DMS53 (cell line): ENCODE results near the gene ZBBX.
"Not testable (repeated sequence)": the region's sequence is repeated elsewhere in the genome, so short reads cannot be mapped to it uniquely, and the experiment has no call there.

Experiments used
- DNase-seq: peaks from one replicate; lab custom pipeline; 2025; lab: John Stamatoyannopoulos, UW

The ZBBX gene, protein sequence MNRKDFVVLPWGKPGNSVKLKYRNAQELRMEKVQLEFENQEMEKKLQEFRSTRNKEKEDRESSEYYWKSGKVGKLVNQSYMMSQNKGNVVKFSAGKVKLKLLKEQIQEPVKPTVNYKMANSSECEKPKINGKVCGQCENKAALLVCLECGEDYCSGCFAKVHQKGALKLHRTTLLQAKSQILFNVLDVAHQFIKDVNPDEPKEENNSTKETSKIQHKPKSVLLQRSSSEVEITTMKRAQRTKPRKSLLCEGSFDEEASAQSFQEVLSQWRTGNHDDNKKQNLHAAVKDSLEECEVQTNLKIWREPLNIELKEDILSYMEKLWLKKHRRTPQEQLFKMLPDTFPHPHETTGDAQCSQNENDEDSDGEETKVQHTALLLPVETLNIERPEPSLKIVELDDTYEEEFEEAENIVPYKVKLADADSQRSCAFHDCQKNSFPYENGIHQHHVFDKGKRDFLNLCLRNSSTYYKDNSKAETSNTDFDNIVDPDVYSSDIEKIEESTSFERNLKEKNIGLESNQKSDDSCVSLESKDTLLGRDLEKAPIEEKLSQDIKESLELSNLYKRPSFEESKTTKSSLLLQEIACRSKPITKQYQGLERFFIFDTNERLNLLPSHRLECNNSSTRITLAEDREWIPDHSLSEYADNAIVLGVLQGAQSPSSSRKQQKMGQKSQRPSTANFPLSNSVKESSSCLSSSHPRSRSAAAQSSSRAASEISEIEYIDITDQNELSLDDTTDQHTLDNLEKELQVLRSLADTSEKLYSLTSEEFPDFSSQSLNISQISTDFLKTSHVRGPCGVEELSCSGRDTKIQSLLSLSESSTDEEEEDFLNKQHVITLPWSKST

DNA sequence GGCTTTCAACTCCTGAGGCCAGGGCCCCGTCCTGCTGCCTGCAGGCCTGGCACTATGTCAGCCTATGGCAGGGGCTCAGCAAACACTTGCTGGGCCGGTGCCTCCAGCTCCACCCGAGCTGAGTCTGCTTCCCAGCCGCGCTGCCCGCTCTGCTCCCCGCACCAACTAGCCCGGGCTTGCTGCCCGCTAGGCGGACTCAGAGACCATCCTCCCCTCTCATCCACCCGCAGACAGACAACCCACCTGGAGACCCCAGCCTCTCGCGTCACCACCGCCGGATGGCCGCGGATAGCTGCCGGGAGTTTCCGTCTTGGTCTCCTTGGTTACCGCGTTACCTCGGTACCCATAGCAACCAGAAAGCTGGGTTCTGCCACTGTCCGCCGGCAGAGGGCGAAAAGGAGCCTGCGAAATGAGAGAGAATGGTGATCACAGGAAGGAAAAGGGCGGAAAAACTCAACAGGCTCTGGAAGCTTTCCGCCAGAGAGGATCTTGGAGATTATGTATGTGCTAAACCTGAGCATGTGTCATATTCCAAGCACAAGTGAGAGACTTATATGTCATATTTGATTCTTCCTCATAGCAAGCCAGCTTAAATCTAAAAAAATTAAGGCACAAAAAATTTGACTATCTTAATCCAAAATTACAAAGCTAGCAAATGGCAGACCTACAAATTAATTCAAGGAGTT is at the start of gene ZBBX:
ZBBX (minus strand) TSS at position 294 of the 686 bp plus-strand sequence. CDS start 7,396 bp downstream, outside the sequence.
- peak; percentile 89 for DNase-seq

DNA sequence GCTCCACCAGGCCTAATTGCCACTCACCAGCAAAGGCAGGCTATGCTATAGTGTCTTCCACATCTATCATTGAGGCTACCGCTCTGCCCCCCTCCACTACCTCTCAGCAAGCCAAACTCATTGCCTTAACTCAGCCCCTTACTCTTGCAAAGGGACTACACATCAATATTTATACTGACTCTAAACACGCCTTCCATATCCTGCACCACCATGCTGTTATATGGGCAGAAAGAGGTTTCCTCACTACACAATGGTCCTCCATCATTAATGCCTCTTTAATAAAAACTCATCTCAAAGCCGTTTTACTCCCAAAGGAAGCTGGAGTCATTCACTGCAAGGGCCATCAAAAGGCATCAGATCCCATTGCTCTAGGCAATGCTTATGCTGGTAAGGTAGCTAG is 46.9 kb upstream of the ZBBX start:
- DNase-seq: peak; percentile 12

DNA sequence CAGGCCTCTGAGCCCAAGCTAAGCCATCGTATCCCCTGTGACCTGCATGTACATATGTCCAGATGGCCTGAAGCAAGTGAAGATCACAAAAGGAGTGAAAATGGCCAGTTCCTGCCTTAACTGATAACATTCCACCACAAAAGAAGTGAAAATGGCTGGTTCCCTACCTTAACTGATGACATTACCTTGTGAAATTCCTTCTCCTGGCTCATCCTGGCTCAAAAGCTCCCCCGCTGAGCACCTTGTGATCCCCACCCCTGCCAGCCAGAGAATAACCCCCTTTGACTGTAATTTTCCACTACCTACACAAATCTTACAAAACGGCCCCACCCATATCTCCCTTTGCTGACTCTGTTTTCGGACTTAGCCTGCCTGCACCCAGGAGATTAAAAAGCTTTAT is 42.3 kb upstream of the ZBBX start:
- not testable (repeated sequence) for DNase-seq

DNA sequence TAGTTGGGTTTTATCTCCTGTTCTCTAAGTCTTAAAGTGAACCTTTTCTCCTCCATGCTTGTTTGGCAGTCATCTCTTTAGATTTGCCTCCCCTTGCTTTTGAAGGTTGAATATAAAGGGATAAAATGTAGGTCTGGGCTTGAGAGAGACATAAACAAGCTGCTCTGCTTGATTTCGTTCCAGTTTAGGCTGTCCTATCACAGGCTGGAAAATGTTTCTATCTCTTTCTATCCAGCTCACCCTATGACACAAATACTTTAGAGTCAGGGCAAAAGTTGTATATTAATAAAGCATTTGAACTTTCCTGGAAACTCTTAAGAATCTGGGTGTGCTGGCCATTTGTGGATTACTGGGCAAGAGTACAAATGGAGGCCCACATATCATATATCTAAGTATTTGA is 29.5 kb upstream of the ZBBX start:
- no peak for DNase-seq

- DNase-seq: peak; percentile 90
Observed at GRCh38 chr3:167406876-167407492, 26.9 kb upstream of the ZBBX start.

GRCh38 chr3:167397826-167398225 is 17.7 kb upstream of the ZBBX start:
- DNase-seq: no peak

- no peak for DNase-seq
Observed at GRCh38 chr3:167396075-167396474, 16.0 kb upstream of the ZBBX start.

DNA sequence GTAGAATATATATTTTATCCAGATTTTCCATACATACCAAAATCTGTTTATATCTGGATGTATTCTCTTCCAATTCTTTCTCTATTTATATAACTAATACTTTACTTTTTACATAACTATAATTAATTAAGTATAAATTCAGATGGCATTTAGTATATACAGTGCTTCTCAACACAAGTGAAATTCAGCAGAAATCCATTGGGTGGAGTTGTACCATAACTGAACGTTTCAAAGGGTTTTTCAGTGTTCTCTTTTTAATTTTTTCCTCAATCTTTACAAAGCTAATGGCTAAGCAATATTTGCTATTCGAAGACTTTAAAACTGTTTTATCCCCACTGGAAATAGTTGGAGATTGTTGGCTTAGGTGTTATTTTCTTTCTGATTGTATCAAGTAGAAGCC is 13.9 kb upstream of the ZBBX start:
- peak; percentile 9 for DNase-seq

DNA sequence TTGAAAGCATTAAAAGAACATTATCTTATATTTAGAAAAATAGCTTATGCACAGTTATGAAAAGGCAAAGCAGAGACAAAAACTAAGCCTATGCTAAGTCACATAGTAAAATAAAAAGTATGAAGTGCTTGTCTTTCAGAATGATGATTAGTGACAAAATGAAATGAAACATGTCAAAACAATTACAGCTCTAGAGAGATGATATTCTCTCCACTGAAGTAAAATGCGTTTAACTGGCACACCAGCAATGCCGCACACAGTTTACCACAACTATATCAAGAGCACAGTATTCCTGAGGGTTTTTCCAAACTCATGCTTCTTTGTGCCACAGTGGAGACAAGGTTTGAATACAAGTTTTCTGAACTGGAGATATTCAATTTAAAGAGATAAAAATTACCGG is 2.1 kb upstream of the ZBBX start:
- no peak for DNase-seq

DNA sequence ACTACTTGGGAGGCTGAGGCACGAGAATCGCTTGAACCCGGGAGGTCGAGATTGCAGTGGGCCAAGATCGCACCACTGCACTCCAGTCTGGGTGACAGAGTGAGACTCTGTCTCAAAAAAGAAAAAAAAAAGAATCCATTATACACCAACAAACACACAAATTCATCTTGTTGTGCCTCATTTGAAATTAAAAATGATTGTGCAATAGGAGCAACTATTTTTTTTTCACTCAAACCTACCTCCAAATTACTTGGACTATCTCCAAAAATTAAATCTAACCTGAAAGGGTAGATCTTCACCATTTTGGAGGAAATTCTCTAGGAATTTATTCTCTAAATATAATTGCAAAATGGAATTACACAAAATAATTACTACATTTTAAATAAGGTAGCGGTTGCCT is 4.6 kb downstream of the ZBBX start:
- DNase-seq: no peak

DNA sequence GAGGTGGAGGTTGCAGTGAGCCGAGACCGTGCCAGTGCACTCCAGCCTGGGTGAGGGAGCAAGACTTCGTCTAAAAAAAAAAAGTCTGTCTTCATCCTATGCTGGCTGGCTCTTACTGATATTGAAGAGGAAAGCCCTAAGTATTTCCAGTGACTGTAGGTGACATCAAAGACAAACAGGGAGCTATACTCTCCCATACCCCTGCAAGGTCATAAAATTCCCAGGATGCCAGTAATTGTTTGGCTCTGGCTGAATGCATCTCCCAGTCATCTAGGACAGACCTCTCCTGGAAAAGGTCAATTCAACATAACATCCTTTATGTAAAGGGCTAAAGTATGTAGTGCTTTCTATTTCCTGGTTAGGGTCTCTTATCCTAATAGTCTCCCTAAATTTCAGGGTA is 8.0 kb downstream of the ZBBX start:
- DNase-seq: no peak

GRCh38 chr3:167361948-167362347 is 18.1 kb downstream of the ZBBX start:
- DNase-seq: no peak

GRCh38 chr3:167361306-167361705 is 18.8 kb downstream of the ZBBX start:
- DNase-seq: no peak

DNA sequence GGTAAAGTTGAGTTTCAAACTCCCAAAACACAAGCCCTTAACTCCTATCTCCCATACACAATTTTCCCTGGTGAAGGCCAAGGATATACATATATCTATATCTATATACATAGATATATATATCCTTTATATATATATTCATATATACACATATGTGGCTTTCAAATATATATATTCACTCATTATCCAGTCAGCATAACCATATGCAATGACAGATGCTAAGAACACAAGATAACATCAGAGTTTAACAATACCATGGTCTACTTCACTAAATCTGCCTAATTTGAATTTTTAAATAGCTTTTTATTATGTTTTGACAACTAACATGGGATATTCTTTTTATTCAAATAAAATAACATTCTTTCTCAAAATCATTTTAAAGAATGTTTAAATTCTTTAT is 24.7 kb downstream of the ZBBX start:
- no peak for DNase-seq

DNA sequence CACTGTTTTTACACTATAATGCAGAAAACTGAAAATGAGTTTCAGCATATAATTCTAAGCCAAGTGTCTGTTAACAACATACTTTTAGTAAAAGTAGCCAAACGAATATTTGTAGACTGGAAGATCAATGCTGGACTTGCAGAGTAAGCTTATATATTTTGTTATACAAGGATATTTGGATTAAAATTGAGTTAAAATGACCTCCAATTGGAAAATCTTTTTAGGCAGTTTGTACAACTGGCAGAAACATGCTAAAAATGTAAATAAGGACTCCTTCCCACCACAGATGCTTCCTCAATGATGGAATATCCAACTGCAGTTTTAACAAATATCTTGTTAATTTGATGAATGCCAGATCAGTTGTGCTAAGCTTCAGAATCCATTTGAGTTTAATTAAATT is 25.3 kb downstream of the ZBBX start:
- no peak for DNase-seq

DNA sequence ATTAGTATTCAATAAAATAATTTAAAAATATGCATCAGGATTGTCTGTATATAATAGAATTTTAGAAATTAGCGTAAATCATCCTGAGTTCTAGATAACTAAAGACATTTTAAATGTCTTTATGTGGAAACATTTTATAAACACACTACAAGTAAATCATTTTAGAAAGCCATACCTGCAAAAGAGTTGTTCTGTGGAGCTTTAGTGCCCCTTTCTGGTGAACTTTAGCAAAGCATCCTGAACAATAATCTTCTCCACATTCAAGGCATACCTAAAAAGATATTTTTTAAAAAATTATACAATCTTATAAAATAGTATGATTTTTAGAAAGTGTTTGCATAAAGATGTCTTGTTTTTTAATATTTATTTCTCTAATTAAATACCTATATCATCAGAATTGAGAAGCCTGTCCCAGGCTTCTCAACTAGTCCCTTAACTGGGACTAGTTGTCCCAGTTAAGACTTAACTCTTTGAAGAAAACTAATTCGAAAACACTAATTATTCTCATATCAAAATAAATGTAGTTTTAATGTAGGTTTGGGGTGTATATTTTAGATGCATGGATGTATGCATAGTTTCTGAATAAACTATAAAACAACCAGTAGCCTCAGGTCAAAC is 29.7 kb downstream of the ZBBX start:
- DNase-seq: peak; percentile 55

- peak; percentile 71 for DNase-seq
Observed at GRCh38 chr3:167346171-167346570, 33.9 kb downstream of the ZBBX start.

DNA sequence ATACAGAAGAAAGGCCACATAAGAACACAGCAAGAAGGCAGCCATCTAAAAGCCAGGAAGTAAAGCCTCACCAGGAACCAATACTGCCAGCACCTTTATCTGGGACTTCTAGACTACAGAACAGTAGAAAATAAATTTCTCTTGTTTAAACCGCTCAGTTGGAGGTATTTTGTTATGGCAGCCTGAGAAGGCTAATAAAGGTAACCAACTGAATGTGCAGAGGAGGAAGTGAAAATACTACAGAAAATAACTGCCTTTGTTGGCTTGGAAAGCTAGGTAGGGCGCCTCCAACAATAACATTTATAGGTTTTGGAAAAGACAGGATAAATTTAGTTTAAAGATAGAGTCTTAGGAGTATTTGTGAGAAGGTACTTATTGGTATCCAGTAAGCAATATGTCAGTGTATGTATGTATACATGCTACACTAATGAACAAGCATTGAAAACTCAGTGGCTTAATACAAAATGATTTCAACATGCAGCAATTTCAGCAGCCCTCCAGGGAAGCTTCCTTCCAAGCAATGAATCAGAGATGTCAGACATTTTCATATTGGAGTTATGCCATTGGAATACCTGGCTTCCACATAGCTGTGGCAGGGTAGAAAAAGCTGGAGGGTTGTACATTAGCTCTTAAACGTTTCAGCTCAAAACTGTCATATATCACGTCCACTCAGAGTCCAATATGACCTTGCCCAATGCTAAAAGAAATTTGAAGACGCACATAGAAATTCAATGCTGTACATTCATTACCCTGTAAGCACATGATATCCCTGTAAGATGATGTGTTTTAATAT is 48.9 kb downstream of the ZBBX start:
- DNase-seq: no peak

DNA sequence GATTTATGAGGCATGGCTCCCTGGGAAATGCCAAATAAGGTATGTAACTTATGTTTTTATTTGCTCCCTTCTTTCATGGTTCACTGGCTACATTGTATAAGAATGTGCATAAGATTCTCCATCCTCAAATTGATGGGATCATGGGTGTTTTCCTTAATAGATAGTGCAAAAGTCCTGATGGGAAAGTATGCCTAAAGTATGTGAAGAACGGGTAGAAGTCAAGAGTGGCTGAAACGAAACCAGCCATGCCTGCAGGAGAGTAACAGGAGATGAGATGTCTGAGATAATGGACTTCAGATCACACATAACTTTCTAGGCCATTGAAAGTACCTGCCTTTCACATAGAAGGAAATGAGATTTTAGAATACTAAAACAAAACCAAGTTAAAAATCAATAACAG is 56.5 kb downstream of the ZBBX start:
- DNase-seq: no peak

GRCh38 chr3:167318996-167319615 is 61.0 kb downstream of the ZBBX start:
- DNase-seq: peak; percentile 77
